HG03575 (cell line): ENCODE results near the gene NCKIPSD.

Experiments
- ATAC-seq: cut with Tn5 transposase; IDR thresholded peaks from one replicate; pipeline ENCODE4 v1.9.1; 2021; ENCODE audit not compliant: unreplicated experiment, insufficient number of reproducible peaks, low FRiP score; ENCODE audit errors: extremely low read depth

Gene NCKIPSD

DNA sequence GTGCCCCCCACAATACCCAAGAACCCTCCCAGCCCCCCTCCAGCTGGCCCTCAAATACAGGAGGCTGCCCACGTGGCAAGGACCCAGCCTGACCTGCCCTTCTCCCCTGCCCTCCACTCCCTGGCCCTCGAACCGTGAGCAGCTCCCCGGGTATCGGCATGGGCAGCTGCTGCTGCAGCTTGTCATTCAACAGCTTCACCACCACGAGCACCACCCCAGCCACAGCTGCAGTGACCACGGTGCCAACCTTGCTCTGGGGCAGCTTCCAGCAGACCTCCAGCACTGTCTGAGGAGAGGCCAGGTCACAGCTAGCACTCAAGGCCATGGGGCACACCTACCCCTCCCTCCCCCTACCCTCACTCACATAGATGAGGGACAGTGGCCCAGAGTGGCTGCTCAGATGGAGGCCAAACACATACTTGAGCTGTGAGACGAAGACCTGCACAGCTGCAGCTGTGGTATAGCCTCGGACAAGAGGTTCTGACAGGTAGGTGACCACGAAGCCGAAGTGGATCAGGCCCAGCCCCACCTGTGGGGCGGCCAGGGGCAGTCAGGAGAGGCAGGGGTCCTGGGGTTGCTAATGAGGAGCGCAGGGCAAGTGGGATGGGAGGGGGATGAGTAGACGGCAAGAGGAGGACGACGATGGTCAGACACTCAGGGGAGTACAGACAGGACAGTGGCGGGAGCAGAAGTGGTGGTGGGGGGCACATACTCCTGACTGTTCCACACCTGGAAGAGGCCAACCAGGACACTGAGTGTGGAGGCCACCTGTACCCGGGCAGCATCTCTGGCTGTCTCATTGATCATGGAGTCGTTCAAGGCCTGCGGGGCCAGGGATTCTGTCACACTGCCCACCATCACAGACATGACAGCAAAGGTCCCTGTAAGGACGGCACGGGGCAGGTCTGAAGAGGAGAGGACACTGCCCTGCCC lies 53.9 kb downstream of the NCKIPSD start:
- no peak for ATAC-seq

DNA sequence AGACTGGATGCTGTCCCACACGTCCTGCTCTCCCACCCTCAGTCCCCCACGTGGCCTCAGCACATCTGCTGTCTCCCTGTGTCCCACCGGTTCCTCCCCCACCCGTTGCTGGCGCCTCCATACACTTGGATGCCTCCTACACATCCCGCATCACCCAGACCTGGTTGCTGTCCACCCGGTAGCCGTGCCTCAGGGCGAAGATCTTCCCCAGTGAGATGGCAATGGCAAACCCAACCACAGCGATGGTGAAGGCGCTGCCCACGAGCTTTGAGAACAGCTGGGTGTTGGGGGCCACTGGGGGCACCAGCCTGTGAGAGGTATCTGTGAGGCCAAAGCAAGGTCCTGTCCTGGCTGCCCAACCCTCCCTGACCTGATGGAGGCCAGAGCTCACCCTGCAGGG lies 54.9 kb downstream of the NCKIPSD start:
- no peak for ATAC-seq

DNA sequence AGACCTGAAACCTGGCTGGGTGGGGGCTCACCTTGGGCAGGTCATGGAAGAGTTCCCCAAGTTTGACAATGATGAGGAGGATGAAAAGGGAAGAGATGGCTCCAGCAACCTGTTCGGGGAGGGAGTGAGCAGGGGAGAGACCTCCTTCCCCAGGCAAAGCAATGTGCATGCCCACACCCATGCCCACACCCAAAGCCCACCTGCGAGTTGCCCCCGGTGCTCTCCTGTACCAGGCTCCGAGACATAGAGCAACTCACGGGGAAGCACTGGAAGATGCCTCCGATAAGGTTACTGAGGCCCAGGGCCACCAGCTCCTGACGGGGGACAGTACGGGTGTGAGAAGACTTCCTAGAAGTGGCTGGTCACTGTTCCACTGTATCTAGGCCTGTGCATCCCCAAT lies 55.3 kb downstream of the NCKIPSD start:
- no peak for ATAC-seq

DNA sequence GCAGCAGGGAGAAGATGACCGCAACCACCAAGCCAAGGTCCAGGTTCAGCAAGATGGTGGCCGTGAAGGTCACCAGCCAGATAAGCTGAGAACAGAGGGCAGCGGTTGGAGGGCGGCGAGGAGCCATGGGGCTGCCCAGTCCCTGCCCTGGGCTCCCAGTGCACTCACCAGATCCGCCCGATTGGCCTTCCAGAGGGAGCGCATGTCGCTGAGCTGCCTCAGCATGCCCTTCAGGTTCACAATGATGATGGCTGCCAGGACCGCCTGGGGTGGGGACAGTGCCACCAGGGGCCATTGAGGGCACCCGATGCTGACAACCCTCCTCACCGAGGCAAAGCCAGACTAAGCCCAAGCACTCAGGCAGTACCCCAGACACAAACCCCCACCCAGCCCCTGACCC lies 55.8 kb downstream of the NCKIPSD start:
- ATAC-seq: no peak

DNA sequence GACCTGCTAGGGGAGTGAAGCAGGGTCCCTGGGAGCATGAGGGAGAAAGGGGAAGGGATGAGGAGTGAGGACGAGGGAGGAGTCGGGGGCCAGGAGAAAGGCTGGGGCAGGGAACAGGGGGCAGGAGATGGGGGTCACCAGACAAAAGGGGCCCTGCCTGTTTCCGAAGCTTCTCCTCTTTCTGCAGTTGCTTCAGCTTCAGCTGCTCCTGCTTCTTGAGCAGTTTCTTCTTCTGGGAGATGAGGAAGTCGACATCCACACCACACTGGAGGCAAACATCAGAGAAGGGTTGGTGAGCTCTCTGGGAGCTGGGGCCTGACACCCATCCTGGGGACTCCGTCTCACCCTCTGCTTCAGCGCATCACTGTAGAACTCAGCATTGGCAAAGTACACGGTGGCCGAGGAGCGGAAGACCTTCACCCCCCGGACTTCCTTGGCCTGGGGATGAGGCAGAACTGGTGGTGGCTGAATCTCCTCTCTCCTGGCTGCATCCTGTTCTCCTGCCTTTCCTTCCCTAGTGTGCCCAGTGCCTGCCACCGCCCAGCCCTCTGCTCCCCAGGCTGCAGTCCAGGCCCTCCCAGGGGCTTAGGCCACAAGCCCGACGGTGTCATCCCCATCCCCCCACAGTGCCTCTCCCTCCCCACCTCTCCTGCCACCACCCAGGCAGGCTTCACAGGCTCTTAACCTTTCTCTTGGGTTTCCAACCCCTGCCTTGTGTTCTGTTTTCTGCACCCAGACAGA lies 57.3 kb downstream of the NCKIPSD start:
- ATAC-seq: no peak

DNA sequence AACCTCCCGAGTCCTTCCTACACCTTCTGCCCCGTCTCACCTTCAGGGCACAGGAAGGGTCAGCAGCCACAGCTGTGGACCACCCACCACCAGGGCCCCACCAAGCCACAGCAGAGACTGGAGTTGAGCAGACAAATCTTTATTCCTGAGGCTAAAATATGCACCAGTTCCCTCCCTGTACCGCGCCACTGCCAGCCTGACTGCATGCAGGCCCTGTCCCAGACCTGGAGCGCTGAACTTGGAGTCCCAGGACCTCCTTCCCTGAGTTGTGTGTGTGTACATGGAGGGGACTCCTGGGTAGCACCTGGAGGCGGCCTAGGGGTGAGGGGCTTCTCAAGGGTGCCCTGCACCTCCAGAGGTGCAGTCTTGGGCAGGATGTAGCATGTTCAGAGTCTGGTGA lies 60.1 kb downstream of the NCKIPSD start:
- no peak for ATAC-seq

DNA sequence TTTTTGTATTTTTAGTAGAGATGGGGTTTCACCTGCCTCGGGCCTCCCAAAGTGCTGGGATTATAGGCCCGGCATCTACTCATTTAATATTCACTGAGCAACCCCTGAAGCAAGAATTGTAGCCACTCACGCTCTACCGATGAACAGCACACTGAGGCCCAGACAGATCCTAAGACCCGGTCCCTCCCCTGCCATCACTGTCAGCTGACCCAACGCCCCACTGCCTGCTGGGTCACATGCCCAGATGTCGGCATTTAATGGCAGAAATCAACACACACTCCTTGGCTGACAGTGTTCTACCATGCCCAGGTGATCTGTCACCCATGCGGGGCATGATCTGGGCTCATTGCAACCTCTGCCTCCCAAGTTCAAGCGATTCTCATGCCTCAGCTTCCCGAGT lies 60.9 kb downstream of the NCKIPSD start:
- ATAC-seq: no peak

DNA sequence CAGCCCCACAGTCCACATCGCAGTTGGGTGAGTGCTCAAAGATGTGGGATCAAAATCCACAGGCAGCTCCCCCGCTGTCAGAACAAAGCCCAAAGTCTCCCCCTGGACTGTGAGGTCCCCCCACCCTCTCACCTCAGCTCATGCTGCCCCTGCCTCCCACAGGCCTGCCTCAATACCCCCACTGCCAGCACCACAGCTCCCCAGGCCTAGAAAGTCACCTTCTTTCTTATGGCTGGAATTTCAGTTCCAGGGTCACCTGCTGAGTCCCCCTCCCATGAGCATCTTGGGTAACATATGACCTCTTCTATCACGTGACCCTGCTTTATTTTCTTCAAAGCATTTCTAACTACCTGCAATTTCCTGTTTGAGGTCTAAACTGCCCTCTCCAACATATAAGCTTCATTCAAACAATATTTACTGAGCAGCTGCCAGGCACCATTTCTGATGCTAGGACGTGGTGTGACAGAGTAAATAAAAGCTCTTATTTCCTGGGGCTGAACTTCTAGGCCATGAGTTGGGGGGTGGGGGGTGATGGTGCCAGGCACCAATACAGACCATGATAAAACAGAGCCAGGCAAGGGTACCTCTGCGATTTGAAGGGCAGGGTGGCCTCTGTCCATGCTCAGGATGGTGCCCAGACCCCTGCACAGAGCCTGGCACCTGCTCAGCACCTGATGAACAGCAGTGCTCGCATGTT lies 61.7 kb downstream of the NCKIPSD start:
- no peak for ATAC-seq
